Neuronal stem cell (in vitro differentiated cells): ENCODE data around the gene CYP1A2.

Source experiments
- DNase-seq: peaks from one replicate; pipeline ENCODE4 v3.0.0-alpha.2; 2013; ENCODE audit warnings: low spot score
- H2AFZ ChIP-seq: one replicate; pipeline ENCODE4 v1.6.1; 2013; ENCODE audit warnings: mild to moderate bottlenecking, low read length, inconsistent platforms
- H2AK5ac ChIP-seq: 2 replicates; pipeline ENCODE4 v1.6.1; 2013; ENCODE audit warnings: low read depth, mild to moderate bottlenecking, inconsistent platforms, low read length, moderate library complexity, mixed read lengths
- H2BK120ac ChIP-seq: 2 replicates; pipeline ENCODE4 v1.6.1; 2013; ENCODE audit warnings: low read depth, mild to moderate bottlenecking, inconsistent platforms, low read length, moderate library complexity, mixed read lengths
- H2BK12ac ChIP-seq: one replicate; pipeline ENCODE4 v1.6.1; 2013; ENCODE audit warnings: low read length, inconsistent platforms
- H2BK15ac ChIP-seq: 2 replicates; pipeline ENCODE4 v1.6.1; 2013; ENCODE audit warnings: mild to moderate bottlenecking, low read length, inconsistent platforms, mixed read lengths
- H2BK5ac ChIP-seq: one replicate; pipeline ENCODE4 v1.6.1; 2013; ENCODE audit warnings: inconsistent platforms, mild to moderate bottlenecking, low read length, moderate library complexity
- H3K14ac ChIP-seq: one replicate; pipeline ENCODE4 v1.6.1; 2013; ENCODE audit warnings: low read length, inconsistent platforms
- H3K18ac ChIP-seq: 2 replicates; pipeline ENCODE4 v1.6.1; 2013; ENCODE audit warnings: low read length, inconsistent platforms
- H3K23ac ChIP-seq: 2 replicates; pipeline ENCODE4 v1.6.1; 2013; ENCODE audit warnings: low read depth, mild to moderate bottlenecking, mixed read lengths, low read length, inconsistent platforms; ENCODE audit not compliant: poor library complexity
- H3K27ac ChIP-seq: replicated peaks from 3 replicates; pipeline ENCODE4 v1.5.1; 2013; ENCODE audit warnings: low read length, inconsistent platforms
- H3K27me3 ChIP-seq, 3 experiments: 2 replicates each; pipeline ENCODE4 v1.6.1; 2013; ENCODE audit warnings: low read length in 3 of 3, mild to moderate bottlenecking in 2 of 3, inconsistent platforms in 1 of 3, low read depth in 1 of 3, mixed read lengths in 1 of 3, moderate library complexity in 1 of 3; ENCODE audit not compliant: control insufficient read depth in 3 of 3, insufficient read depth in 3 of 3
- H3K36me3 ChIP-seq, 2 donors: replicated peaks in 1 of 2; 2 replicates each; pipeline ENCODE4 v1.6.1; 2013; ENCODE audit warnings: low read length in 2 of 2; ENCODE audit not compliant: control insufficient read depth in 2 of 2, insufficient read depth in 2 of 2
- H3K4ac ChIP-seq: 2 replicates; pipeline ENCODE4 v1.6.1; 2013; ENCODE audit warnings: inconsistent platforms, mild to moderate bottlenecking, low read length, moderate library complexity
- H3K4me1 ChIP-seq, 2 donors: 1 replicate in 1 of 2; 2 replicates in 1 of 2; pipeline ENCODE4 v1.6.1; 2013; ENCODE audit warnings: low read length in 2 of 2, low read depth in 1 of 2; ENCODE audit not compliant: control insufficient read depth in 2 of 2, insufficient read depth in 1 of 2
- H3K4me2 ChIP-seq: one replicate; pipeline ENCODE4 v1.6.1; 2013; ENCODE audit warnings: mild to moderate bottlenecking, low read length, inconsistent platforms; ENCODE audit not compliant: insufficient read depth, poor library complexity, severe bottlenecking
- H3K4me3 ChIP-seq, 2 donors: 2 replicates each; pipeline ENCODE4 v1.5.1; 2013; ENCODE audit warnings: low read length in 2 of 2, mild to moderate bottlenecking in 2 of 2, inconsistent platforms in 1 of 2, moderate library complexity in 1 of 2
- H3K79me1 ChIP-seq: one replicate; pipeline ENCODE4 v1.6.1; 2013; ENCODE audit warnings: low read depth, mild to moderate bottlenecking, inconsistent platforms, low read length, moderate library complexity
- H3K9ac ChIP-seq: one replicate; pipeline ENCODE4 v1.6.1; 2013; ENCODE audit warnings: mild to moderate bottlenecking, low read depth, low read length, inconsistent platforms; ENCODE audit not compliant: poor library complexity
- H3K9me3 ChIP-seq, 2 donors: replicated peaks in 1 of 2; 2 replicates each; pipeline versions ENCODE3 to v1.6.1; 2013; ENCODE audit warnings: low read length in 2 of 2, mild to moderate bottlenecking in 2 of 2, inconsistent platforms in 1 of 2, low read depth in 1 of 2, mixed read lengths in 1 of 2, moderate library complexity in 1 of 2; ENCODE audit not compliant: control insufficient read depth in 2 of 2, insufficient read depth in 1 of 2
- H4K8ac ChIP-seq: one replicate; pipeline ENCODE4 v1.6.1; 2013; ENCODE audit warnings: low read depth, mild to moderate bottlenecking, inconsistent platforms, low read length, moderate library complexity
- H4K91ac ChIP-seq: one replicate; pipeline ENCODE4 v1.6.1; 2013; ENCODE audit warnings: low read length, low read depth, mild to moderate bottlenecking, inconsistent platforms; ENCODE audit not compliant: poor library complexity
- WGBS, 2 donors: extraction: QIAGEN DNeasy Blood & Tissue Kit; methylation state at CpG; one replicate each; pipeline ENCODE4 v1.1.7; 2013; ENCODE audit warnings: missing lambda C conversion rate in 2 of 2, mixed read lengths in 1 of 2; ENCODE audit not compliant: insufficient read length in 2 of 2, insufficient replicate concordance in 1 of 2; ENCODE audit errors: extremely low coverage in 2 of 2; 5-methylcytosine and 5-hydroxymethylcytosine counted together

The CYP1A2 gene

GRCh38 chr15:74777769-74778598, 29.3 kb downstream of the CYP1A2 start:
- Histone ChIP-seq H3K36me3 (no peaks in the 10 kb centered on the region), H2BK120ac (no peak overlapping the region), H4K8ac (no peak overlapping the region), H3K14ac (no peak overlapping the region), H2BK12ac (no peak overlapping the region), H3K27me3 (peaks cover 0 to 14% (median 0%) of the 10 kb centered on the region in 3 experiments), H2BK5ac (no peak overlapping the region), H2AFZ (peak overlapping the region; percentile 63), H3K4me2 (no peak overlapping the region), H2AK5ac (no peak overlapping the region), H3K18ac (no peak overlapping the region), H3K23ac (no peak overlapping the region), H4K91ac (no peak overlapping the region), H3K4me1 (peaks cover 22 to 36% of the 10 kb centered on the region in 2 donors), H3K27ac (no peak overlapping the region), H3K9me3 (no peaks in the 10 kb centered on the region), H3K9ac (no peak overlapping the region), H3K4ac (no peak overlapping the region), H3K4me3 (no peak overlapping the region), H3K79me1 (peaks cover 5% of the 10 kb centered on the region), H2BK15ac (no peak overlapping the region)
- no peak for DNase-seq
- WGBS, 2 donors: no CpG with 5 or more reads among the region's 6 CpGs

GRCh38 chr15:74778599-74778970, 29.9 kb downstream of the CYP1A2 start:
- no peak overlapping the region for H3K23ac ChIP-seq
- WGBS, 2 donors: no CpG with 5 or more reads among the region's 5 CpGs
- DNase-seq: no peak
- no peak overlapping the region for H2BK5ac ChIP-seq
- H3K4me1 ChIP-seq: peaks cover 23 to 38% of the 10 kb centered on the region in 2 donors
- H3K27me3 ChIP-seq: peaks cover 0 to 14% (median 0%) of the 10 kb centered on the region in 3 experiments
- H4K91ac ChIP-seq: no peak overlapping the region
- H3K9ac ChIP-seq: no peak overlapping the region
- no peaks in the 10 kb centered on the region for H3K36me3 ChIP-seq
- no peak overlapping the region for H2BK15ac ChIP-seq
- no peak overlapping the region for H3K4me3 ChIP-seq
- H3K18ac ChIP-seq: no peak overlapping the region
- H3K14ac ChIP-seq: no peak overlapping the region
- H4K8ac ChIP-seq: no peak overlapping the region
- H3K9me3 ChIP-seq: no peaks in the 10 kb centered on the region
- no peak overlapping the region for H2BK120ac ChIP-seq
- H3K4ac ChIP-seq: no peak overlapping the region
- H3K27ac ChIP-seq: no peak overlapping the region
- H2AK5ac ChIP-seq: no peak overlapping the region
- H3K79me1 ChIP-seq: peaks cover 8% of the 10 kb centered on the region
- no peak overlapping the region for H2AFZ ChIP-seq
- H3K4me2 ChIP-seq: no peak overlapping the region
- H2BK12ac ChIP-seq: no peak overlapping the region

GRCh38 chr15:74779162-74779648, 30.6 kb downstream of the CYP1A2 start:
- peaks cover 23 to 37% of the 10 kb centered on the region in 2 donors for H3K4me1 ChIP-seq
- no peak overlapping the region for H2BK120ac ChIP-seq
- H4K91ac ChIP-seq: no peak overlapping the region
- no peak overlapping the region for H2AK5ac ChIP-seq
- H4K8ac ChIP-seq: no peak overlapping the region
- no peaks in the 10 kb centered on the region for H3K36me3 ChIP-seq
- no peak overlapping the region for H2BK5ac ChIP-seq
- no peak overlapping the region for H3K14ac ChIP-seq
- no peak overlapping the region for H3K4me3 ChIP-seq
- H2BK15ac ChIP-seq: no peak overlapping the region
- DNase-seq: no peak
- WGBS, 2 donors: no CpG with 5 or more reads among the region's 7 CpGs
- H3K4me2 ChIP-seq: no peak overlapping the region
- H2AFZ ChIP-seq: no peak overlapping the region
- peaks cover 12% of the 10 kb centered on the region for H3K79me1 ChIP-seq
- H3K27me3 ChIP-seq: peaks cover 0 to 14% (median 0%) of the 10 kb centered on the region in 3 experiments
- no peaks in the 10 kb centered on the region for H3K9me3 ChIP-seq
- H3K23ac ChIP-seq: no peak overlapping the region
- H3K4ac ChIP-seq: no peak overlapping the region
- no peak overlapping the region for H3K9ac ChIP-seq
- no peak overlapping the region for H3K27ac ChIP-seq
- no peak overlapping the region for H3K18ac ChIP-seq
- H2BK12ac ChIP-seq: no peak overlapping the region
